Measurements from ENCODE around the gene SCARF2.

DNA sequence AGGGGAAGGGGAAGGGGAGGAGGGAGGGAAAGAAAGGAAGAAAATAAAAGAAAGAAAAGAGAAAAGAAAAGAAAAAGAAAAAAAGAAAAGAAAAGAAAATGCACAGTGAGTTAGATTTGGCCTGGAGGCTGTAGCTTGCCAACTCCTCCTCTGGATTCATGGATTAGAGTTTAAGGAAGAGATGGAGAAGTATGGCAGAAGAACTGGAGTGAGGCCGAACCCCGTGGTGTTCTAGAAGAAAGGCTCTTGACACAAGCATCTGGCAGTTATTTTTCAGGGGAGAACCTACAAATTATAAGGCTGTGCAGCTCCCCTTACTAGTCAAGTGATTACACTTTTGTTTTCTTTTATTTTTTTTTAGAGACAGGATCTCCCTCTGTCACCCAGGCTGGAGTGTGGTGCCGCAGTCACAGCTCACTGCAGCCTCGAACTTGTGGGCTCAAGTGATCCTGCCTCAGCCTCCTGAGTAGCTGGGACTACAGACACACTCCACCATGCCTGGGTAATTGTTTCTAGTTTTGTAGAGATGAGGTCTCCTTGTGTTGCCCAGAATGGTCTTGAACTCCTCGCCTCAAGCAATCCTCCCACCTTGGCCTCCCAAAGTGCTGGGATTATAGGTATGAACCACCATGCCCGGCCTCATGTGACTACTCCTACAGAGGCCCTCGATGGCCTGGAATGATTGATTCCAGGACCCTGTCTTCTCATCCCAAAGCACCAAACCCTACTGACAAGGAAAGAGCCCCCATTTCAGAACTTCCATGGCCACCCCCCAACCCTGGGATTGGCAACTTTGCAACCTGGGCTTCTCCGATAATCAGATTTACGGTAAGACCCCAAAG is 24.2 kb downstream of the SCARF2 start:
- TF ChIP-seq SP1 (CRISPR knock-in tag; conservative IDR thresholded peaks at IDR 0.05) (no peak), JUN (CRISPR knock-in tag; IDR thresholded peaks at IDR 0.05) (no peak)
- TF ChIP-seq, protein P1, sequence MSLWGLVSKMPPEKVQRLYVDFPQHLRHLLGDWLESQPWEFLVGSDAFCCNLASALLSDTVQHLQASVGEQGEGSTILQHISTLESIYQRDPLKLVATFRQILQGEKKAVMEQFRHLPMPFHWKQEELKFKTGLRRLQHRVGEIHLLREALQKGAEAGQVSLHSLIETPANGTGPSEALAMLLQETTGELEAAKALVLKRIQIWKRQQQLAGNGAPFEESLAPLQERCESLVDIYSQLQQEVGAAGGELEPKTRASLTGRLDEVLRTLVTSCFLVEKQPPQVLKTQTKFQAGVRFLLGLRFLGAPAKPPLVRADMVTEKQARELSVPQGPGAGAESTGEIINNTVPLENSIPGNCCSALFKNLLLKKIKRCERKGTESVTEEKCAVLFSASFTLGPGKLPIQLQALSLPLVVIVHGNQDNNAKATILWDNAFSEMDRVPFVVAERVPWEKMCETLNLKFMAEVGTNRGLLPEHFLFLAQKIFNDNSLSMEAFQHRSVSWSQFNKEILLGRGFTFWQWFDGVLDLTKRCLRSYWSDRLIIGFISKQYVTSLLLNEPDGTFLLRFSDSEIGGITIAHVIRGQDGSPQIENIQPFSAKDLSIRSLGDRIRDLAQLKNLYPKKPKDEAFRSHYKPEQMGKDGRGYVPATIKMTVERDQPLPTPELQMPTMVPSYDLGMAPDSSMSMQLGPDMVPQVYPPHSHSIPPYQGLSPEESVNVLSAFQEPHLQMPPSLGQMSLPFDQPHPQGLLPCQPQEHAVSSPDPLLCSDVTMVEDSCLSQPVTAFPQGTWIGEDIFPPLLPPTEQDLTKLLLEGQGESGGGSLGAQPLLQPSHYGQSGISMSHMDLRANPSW (CRISPR knock-in tag; conservative IDR thresholded peaks at IDR 0.05; ENCODE audit: low read depth): no peak
- TF ChIP-seq, protein P2, sequence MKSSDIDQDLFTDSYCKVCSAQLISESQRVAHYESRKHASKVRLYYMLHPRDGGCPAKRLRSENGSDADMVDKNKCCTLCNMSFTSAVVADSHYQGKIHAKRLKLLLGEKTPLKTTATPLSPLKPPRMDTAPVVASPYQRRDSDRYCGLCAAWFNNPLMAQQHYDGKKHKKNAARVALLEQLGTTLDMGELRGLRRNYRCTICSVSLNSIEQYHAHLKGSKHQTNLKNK (CRISPR knock-in tag; IDR thresholded peaks at IDR 0.05): no peak

All from WTC11 (cell line).